ENCODE data around the gene ADGRF4. TPM values are rescaled to one million over a fixed set of nuclear protein-coding genes. Genes with fewer than 3 reads are reported as not detected.

ADGRF4 gene, protein sequence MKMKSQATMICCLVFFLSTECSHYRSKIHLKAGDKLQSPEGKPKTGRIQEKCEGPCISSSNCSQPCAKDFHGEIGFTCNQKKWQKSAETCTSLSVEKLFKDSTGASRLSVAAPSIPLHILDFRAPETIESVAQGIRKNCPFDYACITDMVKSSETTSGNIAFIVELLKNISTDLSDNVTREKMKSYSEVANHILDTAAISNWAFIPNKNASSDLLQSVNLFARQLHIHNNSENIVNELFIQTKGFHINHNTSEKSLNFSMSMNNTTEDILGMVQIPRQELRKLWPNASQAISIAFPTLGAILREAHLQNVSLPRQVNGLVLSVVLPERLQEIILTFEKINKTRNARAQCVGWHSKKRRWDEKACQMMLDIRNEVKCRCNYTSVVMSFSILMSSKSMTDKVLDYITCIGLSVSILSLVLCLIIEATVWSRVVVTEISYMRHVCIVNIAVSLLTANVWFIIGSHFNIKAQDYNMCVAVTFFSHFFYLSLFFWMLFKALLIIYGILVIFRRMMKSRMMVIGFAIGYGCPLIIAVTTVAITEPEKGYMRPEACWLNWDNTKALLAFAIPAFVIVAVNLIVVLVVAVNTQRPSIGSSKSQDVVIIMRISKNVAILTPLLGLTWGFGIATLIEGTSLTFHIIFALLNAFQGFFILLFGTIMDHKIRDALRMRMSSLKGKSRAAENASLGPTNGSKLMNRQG
- not detected in 2 replicates for total RNA-seq

GRCh38 chr6:47698342-47698787, at the start of gene ADGRF4:
Gene ADGRF4, plus strand, starts transcription at chr6:47698580. Its CDS starts 8,666 bp downstream, at chr6:47707246.
- H3K4me1 Mint-ChIP-seq: no peaks in the 10 kb centered on the region
- H3K36me3 Mint-ChIP-seq (ENCODE audit: low read depth): no peaks in the 10 kb centered on the region
- no peaks in the 10 kb centered on the region for H3K27me3 Mint-ChIP-seq
- TF ChIP-seq, protein P1, sequence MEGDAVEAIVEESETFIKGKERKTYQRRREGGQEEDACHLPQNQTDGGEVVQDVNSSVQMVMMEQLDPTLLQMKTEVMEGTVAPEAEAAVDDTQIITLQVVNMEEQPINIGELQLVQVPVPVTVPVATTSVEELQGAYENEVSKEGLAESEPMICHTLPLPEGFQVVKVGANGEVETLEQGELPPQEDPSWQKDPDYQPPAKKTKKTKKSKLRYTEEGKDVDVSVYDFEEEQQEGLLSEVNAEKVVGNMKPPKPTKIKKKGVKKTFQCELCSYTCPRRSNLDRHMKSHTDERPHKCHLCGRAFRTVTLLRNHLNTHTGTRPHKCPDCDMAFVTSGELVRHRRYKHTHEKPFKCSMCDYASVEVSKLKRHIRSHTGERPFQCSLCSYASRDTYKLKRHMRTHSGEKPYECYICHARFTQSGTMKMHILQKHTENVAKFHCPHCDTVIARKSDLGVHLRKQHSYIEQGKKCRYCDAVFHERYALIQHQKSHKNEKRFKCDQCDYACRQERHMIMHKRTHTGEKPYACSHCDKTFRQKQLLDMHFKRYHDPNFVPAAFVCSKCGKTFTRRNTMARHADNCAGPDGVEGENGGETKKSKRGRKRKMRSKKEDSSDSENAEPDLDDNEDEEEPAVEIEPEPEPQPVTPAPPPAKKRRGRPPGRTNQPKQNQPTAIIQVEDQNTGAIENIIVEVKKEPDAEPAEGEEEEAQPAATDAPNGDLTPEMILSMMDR (IDR thresholded peaks at IDR 0.05): no peak
- POLR2A ChIA-PET: no interaction called here
- intact Hi-C loops (cut with micrococcal nuclease): no loop called here
- CTCF ChIA-PET: no interaction called here
- H3K27ac Mint-ChIP-seq: no peak within 1 kb of the TSS
- H3K9me3 Mint-ChIP-seq: no peaks in the 10 kb centered on the region
- no peak for DNase-seq
- no peak within 1 kb of the TSS for H3K4me3 Mint-ChIP-seq
- no peak for ATAC-seq (ENCODE audit: low read depth)

DNA sequence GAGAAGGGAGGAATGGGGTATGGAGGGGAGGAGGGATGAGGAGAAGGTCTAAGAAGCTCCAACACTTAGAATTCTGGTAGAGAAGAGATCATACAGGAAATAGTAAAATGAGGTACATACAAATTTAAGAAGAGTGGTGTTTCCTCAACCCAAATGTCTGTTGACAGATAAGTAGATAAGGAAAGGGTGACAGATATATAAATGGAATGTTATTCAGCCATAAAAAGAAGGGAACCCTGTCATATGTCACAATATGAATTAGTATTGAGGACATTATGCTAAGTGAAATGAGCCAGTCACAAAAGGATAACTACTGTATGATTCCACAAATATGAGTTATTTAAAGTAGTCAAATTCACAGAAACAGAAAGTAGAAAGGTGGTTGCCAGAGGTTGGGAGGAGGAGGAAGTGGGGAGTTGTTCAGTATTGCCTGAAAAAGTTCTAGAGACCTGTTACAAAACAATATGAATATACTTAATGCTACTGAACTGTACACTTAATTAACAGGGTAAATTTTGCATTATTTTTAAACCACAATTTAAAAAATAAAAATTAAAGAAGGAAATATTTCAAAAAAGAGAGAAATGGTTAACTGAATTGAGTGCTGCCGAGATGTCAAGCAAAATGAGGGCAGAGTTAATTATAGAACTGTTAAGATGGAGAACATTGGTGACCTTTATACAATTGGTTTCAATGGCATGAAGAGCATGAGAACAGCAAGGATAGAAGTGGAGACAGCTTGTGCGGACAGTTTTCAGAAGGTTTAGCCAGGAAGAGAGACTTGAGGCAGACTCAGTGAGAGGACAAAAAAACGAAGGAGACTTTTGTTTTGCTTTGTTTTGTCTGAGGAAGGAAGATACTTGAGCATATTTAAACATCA, 47.6 kb upstream of the ADGRF4 start:
- Mint-ChIP-seq H3K36me3 (ENCODE audit: low read depth) (no peaks in the 10 kb centered on the region), H3K4me1 (no peaks in the 10 kb centered on the region), H3K27me3 (no peaks in the 10 kb centered on the region), H3K27ac (no peak overlapping the region), H3K4me3 (no peak overlapping the region), H3K9me3 (no peaks in the 10 kb centered on the region)
- ATAC-seq (ENCODE audit: low read depth) (no peak), DNase-seq (no peak)
- TF ChIP-seq, protein P1 (IDR thresholded peaks at IDR 0.05): no peak
- POLR2A ChIA-PET: no interaction called here
- intact Hi-C loops (cut with micrococcal nuclease): no loop called here
- CTCF ChIA-PET: no interaction called here

GRCh38 chr6:47651505-47651944, 46.9 kb upstream of the ADGRF4 start:
- TF ChIP-seq, protein P1 (IDR thresholded peaks at IDR 0.05): no peak
- ATAC-seq (ENCODE audit: low read depth) (no peak), DNase-seq (no peak)
- intact Hi-C loops (cut with micrococcal nuclease): no loop called here
- Mint-ChIP-seq H3K4me1 (no peaks in the 10 kb centered on the region), H3K9me3 (no peaks in the 10 kb centered on the region), H3K36me3 (ENCODE audit: low read depth) (no peaks in the 10 kb centered on the region), H3K27me3 (no peaks in the 10 kb centered on the region), H3K4me3 (no peak overlapping the region), H3K27ac (no peak overlapping the region)
- POLR2A ChIA-PET: no interaction called here
- CTCF ChIA-PET: no interaction called here

DNA sequence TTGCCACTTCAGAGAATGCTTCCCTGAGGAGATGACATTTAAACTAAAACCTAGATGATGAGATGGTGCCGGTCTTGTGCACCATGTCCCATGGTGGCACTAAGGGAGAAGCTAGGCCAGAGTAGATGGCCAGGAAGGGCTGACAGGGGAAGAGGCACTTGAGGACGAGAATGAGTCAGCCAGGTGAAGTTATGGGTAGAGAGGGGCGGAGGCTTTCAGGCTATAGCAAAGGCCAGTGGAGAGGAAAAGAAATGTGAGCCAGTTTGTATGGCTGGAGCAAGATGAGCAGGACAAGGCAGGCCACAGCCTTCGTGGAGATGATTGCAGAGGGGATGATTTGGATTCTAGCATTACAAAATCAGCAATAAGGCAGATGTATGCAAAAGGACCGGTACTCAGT, 44.7 kb upstream of the ADGRF4 start:
- no peak overlapping the region for H3K4me3 Mint-ChIP-seq
- H3K27ac Mint-ChIP-seq: no peak overlapping the region
- no peaks in the 10 kb centered on the region for H3K9me3 Mint-ChIP-seq
- H3K4me1 Mint-ChIP-seq: no peaks in the 10 kb centered on the region
- TF ChIP-seq, protein P1 (IDR thresholded peaks at IDR 0.05): no peak
- no peak for ATAC-seq (ENCODE audit: low read depth)
- CTCF ChIA-PET: no interaction called here
- POLR2A ChIA-PET: no interaction called here
- no peaks in the 10 kb centered on the region for H3K36me3 Mint-ChIP-seq (ENCODE audit: low read depth)
- no peak for DNase-seq
- intact Hi-C loops (cut with micrococcal nuclease): no loop called here
- H3K27me3 Mint-ChIP-seq: no peaks in the 10 kb centered on the region
